HG03354 (cell line): ENCODE measurements around the gene FGD4.

Source experiments
- ATAC-seq: cut with Tn5 transposase; IDR thresholded peaks from one replicate; pipeline ENCODE4 v1.9.1; 2021; ENCODE audit warnings: mild to moderate bottlenecking; ENCODE audit not compliant: unreplicated experiment, poor library complexity, severe bottlenecking

Gene FGD4

DNA sequence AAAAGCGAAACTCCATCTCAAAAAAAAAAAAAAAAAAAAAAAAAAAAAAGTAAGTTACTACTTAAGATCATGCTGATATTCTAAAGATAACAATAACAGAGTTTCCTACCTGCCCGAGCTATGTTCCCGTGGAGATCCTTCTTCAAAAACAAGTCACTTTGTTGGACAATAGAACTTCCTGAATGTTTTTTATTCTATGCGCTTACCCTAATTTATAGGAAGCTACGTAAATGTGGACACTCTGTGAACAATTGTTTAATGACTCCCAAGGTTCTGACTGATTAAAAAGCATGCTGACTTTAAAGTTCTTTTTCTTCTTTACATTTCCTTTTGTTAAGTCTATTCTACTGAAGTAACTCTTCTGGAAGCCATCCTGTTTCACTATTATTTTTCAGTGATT is 52.5 kb downstream of the FGD4 start:
- no peak for ATAC-seq

DNA sequence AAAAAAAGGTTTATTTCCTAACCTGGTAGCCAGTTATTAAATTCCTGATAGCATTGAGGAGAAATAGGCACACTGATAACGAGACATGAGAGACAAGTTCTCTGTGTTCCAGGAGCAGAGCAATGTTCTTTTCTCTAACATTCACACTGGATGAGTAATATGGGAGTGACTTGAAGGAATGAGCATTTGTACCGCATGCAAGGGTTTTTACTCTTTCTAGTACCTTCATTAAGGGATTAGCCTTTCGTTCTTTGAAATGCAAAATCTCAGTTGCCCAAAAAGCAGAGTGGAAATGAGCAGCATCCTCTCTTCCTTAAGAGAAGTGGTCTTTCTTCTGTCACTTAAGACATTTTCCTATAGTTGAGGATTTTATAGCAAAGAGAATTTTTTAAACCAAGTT is 54.7 kb downstream of the FGD4 start:
- no peak for ATAC-seq

DNA sequence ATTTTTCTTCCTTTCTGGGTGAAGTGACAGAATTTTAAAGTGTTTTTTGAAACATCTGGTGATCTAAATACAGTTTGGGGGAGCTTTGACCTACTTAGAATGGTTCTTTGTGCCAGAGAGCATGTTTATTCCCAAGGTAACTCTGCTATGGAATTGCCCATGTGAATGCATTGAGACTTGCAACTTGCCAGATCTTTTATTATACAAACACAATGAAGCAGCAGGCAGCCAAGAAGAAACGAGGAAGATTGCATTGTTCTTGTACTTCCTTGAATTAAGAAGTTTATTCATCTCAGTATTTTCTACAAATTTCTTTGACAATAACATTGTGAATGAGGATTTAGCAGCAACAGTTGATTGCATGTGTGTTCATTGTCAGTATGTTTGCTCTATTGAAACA is 55.5 kb downstream of the FGD4 start:
- ATAC-seq: no peak

DNA sequence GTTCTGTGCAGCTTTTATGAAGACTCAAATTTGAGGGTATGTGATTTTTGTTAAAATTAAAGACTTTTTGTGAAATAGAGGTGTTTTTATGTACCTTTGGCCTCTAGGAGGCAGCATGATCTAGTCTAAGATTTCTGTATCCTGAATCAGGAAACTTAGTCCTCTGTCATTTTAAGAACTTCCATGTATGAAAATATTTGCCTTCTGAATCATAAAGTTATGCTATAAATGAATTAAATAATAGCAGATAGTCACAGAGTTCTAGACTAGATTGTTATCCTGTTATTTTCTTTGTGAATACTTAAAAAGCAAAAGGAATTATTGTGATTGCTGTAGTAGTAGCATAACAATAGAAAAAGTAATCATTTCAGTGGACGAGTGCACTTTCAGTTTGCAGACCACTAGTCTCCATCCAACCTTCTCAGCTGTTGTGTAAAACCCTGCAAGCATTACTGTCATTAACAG is 56.3 kb downstream of the FGD4 start:
- ATAC-seq: no peak

DNA sequence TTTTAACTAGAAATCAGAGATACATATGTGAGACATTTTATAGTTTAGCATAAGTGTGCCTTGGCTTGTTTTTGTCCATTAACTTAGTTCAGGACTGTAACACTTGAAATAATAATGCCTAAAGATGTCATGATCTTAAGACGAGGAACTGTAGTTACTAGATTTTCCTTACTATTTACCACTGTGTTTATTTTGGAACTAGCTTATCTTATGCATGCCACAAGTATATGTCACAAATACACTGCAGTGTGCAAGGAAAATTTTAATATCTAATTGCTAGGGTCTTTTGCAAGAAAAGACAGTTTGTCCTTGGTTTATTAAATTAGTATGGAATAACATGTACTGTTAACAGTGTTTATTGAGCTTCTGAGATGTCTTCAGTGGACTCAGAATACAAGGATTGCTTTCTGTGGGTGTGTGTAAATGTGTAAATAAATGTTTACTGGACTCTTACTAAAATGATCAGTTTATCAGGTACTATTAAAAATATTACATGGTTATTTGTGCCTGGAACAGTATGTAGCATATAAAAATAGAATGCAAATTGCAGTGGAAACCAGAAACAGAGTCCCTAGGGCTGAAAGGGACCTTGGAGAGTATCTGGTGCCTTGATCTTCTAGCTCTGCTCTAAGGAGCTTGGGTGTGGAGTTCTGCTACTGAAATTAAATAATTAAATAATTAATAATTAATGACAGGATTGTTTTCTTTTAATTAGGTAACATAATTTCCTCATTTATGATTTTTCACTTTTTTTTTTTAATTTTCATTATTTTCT is 58.1 kb downstream of the FGD4 start:
- ATAC-seq: no peak

DNA sequence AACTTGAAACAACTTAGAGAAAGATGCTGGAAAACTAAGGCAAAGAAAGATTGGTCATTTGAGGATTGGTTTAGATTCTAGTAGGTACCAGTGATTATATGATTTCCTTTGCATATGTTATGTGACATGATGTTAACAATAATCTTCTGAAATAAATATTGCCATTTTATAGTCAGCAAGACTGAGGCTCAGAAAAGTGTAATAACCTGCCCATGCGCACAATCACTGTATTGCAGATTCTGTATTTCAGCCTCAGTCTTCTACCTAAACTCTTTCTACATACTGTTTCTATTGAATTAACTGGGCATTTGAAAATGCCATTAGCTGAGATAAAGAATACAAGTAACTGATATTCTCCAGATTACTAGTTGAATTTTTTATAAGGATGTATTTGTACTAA is 61.3 kb downstream of the FGD4 start:
- no peak for ATAC-seq

DNA sequence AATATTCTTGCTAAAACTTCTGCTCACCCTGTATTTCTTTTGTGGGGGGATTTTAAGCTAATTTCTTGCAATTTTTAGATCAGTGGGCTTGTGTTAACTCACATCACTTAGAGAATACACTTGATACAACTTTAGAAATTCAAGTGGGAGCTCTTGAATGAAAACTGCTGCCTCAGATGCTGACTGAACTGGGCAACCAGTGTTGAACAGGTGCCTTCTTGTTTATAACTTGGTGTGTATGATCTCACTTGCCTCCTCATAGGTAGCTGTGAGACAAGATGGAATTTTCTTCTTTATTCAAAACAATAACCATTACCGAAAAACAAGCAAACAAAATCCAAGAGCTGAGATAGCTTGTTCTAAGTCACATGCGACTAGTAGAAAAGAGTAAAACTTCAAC is 63.5 kb downstream of the FGD4 start:
- no peak for ATAC-seq

DNA sequence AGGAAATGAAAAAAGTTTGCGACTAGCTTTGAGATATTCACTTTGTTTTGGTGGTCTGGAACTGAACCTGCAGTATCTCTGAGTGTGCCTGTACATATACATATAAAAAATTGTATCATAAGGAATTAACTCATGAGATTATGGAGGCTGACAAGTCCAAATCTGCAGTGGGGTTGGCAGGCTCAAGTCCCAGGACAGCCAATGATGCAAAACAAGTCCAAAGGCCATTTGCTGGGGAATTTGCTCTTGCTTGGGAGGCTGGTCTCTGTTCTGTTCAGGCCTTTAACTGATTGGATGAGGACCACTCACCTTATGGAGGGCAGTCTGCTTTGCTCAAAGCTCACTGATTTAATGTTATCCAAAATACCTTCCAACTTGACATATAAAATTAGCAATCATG is 66.8 kb downstream of the FGD4 start:
- ATAC-seq: no peak

DNA sequence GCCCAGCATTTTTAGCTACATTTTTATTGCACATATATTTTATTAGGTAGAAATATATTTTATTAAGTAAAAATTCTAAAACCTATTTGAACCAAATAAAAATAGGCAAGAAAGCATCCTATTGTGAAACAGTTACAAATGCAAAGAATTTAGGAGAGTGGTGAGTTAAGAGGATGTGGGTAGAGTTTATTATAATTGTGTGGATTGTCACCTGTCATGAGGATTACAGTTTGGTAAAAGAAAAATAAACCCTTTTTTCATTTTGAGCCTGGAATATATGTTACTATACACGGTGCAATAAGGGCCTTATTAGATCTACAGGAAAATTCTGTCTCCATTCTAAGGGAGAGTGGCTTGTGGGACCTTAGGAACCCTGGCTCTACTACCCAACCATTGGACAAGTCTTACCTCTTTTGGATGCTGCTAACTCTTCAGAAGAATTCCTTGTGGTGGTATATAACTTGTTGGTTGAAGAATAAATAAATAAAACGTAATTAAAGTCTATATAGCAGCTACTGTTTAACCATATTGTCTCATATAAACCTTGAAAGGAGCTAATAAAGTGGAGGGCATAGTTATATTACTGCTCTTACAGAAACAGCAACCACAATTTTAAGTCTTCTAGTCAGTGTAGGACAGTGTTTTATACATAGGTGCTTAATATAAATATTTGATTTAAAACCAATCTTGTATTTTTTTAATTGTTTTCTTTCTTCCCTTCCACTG is 67.8 kb downstream of the FGD4 start:
- no peak for ATAC-seq

DNA sequence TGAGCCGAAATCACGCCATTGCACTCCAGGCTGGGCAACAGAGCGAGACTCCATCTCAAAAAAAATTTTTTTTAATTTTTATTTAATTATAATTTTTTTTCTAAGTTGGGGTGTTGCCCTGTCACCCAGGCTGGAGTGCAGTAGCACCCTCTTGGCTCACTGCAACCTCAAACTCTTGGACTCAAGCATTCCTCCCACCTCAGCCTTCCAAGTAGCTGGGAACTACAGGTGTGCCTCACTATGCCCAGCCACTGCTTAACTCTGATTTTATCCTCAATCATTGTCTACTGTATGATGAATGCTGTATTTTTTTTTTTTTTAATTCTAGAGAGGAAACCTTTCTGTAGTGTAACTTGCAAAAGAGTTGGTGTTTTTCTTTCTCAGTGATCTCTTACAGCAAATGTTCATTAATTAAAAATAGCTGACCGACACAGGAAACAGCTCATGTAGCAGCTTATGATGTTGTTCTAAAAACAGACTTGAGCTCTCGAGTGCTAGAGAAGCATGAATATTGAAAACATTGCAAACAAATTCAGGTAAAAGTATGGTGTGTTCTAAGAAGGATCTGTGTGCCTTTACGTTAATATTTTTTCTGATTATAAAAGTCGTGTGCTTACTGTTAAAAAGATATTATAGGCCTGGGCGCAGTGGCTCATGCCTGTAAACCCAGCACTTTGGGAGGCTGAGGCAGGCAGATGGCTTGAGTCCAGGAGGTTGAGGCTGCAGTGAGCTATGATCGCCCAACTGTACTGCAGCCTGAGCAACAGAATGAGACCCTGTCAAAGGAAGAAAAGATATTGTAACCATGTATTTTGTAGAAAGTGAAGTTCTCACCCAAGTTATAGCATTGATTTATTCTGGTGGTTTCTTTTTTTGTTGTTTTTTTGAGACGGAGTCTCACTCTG is 68.9 kb downstream of the FGD4 start:
- no peak for ATAC-seq

DNA sequence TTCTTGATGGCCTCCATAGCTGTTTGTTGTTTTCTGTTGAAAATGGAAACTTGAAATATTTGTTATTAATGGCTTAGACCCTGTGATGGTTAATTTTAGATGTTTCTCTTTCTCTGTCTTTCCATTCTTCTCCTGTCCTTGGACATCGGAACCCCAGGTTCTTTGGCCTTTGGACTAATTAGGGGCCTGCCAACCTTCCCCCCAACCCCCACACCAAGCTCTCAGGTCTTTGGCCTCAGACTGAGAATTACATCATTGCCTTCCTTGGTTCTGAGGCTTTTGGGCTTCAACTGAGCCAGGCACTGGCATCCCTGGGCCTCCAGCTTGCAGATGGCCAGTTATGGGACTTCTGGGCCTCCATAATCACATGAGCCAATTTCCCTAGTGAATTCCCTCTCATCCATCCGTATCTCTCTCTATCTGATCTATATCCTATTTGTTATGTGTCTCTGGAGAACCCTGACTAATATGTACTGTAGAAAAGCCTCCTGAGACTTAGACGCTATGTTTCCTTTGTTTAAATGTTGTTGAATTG is 71.6 kb downstream of the FGD4 start:
- no peak for ATAC-seq

DNA sequence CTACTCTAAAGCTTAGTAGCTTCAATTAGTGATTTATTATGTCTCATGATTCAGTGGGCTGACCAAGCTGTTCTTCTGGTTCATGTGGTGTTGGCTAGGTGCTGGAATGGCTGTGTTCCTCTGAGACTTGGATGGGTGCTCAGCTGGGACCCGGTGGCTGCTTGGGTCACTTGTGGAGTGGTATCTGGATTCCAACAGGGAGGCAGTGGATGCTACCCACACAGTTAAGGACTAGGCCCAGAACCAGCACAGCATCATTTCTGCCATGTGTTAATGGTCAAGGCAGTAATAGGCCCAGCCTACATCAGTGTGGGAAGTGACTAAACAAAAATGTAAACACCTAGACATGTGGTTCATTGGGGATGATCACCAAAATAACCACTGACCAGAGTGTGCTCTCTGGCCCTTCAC is 72.2 kb downstream of the FGD4 start:
- no peak for ATAC-seq

DNA sequence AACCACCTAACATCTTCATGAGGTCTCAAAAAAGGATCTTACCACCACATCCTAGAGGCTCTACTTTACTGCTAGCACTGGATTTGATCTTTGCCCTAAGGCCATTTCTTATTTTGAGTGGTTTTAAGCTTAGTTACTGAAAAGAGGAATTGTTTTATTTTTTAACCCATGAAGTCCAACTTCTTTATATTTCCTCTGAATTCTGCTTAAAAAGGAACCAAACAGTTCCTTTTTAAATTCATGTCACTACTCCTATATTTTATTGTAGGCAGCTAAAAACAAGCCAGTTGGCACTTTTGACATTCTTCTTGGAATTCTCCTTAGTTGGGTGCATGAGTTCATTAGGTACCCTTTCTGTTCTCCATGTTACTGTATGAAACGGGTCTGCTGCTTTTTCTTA is 76.4 kb downstream of the FGD4 start:
- ATAC-seq: no peak

DNA sequence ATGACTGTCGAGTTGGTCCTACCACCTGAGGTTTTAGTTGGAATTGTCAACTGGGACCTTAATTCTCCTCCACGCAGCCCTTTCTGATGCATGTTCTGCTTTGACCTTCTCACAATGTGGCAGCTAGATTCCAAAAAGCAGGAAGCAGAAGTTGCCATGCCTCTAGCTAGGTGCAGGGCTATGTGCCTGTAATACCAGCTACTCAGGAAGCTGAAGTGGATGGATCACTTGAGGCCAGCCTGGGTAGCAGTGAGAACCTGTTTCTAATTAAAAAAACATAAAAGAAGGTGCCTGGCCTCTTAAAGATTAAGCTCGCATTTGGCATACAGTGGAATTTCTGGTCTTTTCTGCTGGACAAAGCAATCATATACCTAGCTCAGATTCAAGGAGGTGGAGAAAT is 77.1 kb downstream of the FGD4 start:
- no peak for ATAC-seq

DNA sequence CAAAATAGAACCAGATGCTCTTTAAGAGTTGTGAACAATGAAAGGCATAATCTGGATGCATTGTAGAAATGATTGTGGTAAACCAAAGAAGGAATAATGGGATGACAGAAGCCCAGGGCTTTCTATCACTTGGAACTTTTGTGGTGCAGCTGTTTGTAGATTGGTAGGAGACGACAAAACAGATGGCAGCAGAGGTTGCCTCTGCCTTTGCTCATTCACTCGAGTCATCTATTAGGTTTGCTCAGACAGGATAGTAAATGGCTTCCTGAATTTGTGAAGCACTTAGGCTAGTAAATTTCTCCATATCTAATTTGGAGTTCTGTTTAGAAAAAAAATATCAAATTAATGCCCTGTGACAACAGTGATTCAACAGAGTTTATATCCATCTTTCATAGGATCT is 78.4 kb downstream of the FGD4 start:
- ATAC-seq: no peak

DNA sequence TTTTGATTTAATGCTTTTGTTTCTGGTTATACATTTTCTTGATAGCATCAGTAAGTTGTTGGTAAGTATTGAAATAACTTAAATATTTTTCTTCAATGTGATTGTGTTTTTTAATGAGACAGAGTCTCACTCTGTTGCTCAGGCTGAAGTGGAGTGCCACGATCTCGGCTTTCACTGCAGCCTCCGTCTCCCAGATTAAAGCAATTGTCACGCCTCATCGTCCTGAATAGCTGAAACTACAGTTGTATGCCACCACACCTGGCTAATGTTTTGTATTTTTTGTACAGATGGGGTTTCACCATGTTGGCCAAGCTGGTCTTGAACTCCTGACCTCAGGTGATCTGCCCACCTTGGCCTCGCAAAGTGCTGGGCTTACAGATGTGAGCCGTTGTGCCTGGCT is 78.8 kb downstream of the FGD4 start:
- no peak for ATAC-seq

DNA sequence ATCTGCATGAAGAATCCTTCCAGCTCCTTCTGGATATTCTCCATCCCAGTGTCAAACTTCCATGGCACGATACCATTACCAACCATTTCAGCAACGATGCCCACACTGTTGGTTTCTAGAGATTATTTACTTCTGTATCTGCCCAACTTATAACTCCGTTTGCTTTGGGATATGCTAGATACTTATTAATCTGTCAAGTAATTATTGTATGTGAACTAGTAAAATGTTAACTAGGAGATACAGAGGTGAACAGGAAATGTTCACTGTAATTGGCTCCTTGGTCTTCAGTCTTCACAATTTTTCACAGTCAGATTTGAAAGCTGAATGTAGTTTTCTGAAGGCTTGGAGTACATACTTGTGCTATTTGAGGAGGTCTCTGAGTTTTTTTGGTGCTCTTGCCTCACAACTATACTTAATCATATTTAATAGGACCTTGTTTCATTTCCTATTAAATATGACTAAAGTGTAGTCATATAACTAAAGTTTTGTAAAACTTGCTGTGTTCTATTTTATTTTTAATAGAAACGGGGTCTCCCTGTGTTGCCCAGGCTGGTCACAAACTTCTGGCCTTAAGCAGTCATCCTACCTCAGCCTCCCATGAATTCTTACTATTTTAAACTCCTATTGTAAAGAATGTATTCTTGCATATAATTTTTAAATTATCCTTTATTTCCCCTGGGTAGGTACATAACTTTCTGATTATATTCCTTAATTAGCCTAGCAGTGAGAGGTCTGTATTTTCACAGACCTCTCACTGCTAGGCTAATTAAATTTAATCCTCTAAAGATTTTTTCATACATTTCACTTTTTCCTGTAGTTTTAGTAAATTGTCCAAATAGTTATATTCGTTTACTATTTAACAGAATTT is 79.7 kb downstream of the FGD4 start:
- ATAC-seq: peak; percentile 60

DNA sequence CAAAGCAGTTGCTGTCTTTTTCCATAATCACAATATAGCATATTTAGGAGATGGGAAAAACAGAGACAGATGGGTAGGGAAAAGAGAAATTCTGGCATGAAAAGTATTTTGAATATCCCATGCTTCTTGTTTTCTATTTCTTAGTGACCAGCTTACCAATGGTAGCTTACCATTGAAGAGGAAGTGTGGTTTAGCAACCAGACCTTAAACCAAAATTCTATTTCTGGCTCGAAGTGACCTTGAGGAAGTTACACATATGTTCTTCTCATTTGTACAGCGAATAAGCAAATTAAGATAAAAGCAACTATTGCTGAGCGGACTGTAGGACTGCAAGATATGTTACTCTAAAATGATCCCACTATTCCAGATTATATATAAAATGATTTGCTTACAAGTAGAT is 82.9 kb downstream of the FGD4 start:
- peak; percentile 82 for ATAC-seq

DNA sequence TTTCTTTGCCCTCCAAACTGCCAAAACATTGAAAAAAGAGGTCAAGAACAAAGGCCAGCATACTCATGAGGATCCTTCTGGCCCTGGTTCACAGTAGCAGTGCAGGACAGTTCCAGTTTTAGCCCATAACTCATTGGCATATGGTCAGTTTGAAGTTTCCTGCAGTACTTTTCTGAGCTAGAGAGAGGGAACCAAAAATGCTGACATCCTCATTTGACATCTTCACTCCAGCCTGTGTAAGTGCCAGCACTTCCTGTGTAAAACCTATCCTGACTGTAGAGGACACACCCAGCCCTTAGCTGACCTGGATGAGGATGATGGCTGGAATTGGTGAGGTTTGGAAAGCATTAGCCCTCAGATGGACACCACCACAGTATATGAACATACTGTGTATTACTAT is 84.1 kb downstream of the FGD4 start:
- ATAC-seq: no peak
